Esophagus squamous epithelium (tissue), 4 donors: Measurements from ENCODE around the gene C15orf62.

Source experiments
- POLR2A ChIP-seq, 4 donors: fragments of 450-650 bp; IDR thresholded peaks; one replicate each; pipeline ENCODE4 v1.6.1; 2017; ENCODE audit warnings: antibody characterized with exemption in 4 of 4, mild to moderate bottlenecking in 4 of 4, moderate library complexity in 3 of 4
- TF ChIP-seq, protein P1 (sequence below), 6 experiments: fragments of 450-650 bp in 4 of 6; fragments of 200-600 bp in 2 of 6; sonication (generic) in 2 of 6; IDR thresholded peaks; one replicate each; pipeline ENCODE4 v1.5.1; 2016 to 2019; ENCODE audit warnings: antibody characterized with exemption in 6 of 6, mild to moderate bottlenecking in 4 of 6, moderate library complexity in 4 of 6

DNA sequence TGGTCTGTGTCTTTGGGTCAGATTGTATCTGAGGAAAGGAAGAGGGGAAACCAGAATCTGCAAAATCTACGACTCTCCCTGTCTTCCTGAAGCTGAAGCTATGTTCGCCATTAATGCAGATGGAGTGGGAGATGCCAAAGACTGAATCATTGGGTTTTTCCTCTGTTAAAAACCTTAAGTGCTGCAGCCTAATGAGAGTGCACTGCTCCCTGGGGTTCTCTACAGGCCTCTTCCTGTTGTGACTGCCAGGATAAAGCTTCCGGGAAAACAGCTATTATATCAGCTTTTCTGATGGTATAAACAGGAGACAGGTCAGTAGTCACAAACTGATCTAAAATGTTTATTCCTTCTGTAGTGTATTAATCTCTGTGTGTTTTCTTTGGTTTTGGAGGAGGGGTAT lies 38.7 kb upstream of the C15orf62 start:
- TF ChIP-seq, protein P1, sequence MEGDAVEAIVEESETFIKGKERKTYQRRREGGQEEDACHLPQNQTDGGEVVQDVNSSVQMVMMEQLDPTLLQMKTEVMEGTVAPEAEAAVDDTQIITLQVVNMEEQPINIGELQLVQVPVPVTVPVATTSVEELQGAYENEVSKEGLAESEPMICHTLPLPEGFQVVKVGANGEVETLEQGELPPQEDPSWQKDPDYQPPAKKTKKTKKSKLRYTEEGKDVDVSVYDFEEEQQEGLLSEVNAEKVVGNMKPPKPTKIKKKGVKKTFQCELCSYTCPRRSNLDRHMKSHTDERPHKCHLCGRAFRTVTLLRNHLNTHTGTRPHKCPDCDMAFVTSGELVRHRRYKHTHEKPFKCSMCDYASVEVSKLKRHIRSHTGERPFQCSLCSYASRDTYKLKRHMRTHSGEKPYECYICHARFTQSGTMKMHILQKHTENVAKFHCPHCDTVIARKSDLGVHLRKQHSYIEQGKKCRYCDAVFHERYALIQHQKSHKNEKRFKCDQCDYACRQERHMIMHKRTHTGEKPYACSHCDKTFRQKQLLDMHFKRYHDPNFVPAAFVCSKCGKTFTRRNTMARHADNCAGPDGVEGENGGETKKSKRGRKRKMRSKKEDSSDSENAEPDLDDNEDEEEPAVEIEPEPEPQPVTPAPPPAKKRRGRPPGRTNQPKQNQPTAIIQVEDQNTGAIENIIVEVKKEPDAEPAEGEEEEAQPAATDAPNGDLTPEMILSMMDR (IDR thresholded peaks at IDR 0.05), result no peak
- TF ChIP-seq POLR2A (IDR thresholded peaks at IDR 0.05), result no peak
